Gastroesophageal sphincter (tissue), 4 donors: ENCODE data around the gene CCNI. TPM values are rescaled to one million over a fixed set of nuclear protein-coding genes. Genes with fewer than 3 reads are reported as not detected.

Experiments used
- ATAC-seq: fragments of 150-250 bp; one replicate; pipeline ENCODE4 v1.9.1; 2016; ENCODE audit warnings: mild to moderate bottlenecking, moderate library complexity
- H3K27ac ChIP-seq, 4 donors: fragments of 200-600 bp; sonication (generic) in 3 of 4; 1 replicate in 3 of 4; 2 replicates in 1 of 4; pipeline ENCODE4 v1.5.1; 2016 to 2019
- H3K27me3 ChIP-seq: fragments of 200-600 bp; sonication (generic); one replicate; pipeline ENCODE4 v1.5.1; 2019
- H3K36me3 ChIP-seq, 2 donors: fragments of 200-600 bp; sonication (generic); one replicate each; pipeline ENCODE4 v1.5.1; 2019; ENCODE audit warnings: control low read depth in 1 of 2
- H3K4me1 ChIP-seq, 3 donors: fragments of 200-600 bp; sonication (generic); 1 replicate in 2 of 3; 2 replicates in 1 of 3; pipeline ENCODE4 v1.5.1; 2016 to 2019; ENCODE audit warnings: control low read depth in 2 of 3
- H3K4me3 ChIP-seq, 2 donors: fragments of 200-600 bp; sonication (generic); one replicate each; pipeline ENCODE4 v1.5.1; 2019; ENCODE audit warnings: mild to moderate bottlenecking in 1 of 2, moderate library complexity in 1 of 2
- H3K9me3 ChIP-seq, 3 donors: fragments of 200-600 bp; sonication (generic); one replicate each; pipeline ENCODE4 v1.5.1; 2017 to 2019; ENCODE audit warnings: control low read depth in 2 of 3
- CTCF ChIP-seq, 4 experiments: fragments of 200-600 bp in 2 of 4; fragments of 450-650 bp in 2 of 4; sonication (generic) in 1 of 4; IDR thresholded peaks; one replicate each; pipeline ENCODE4 v1.5.1; 2017 to 2019; ENCODE audit warnings: antibody characterized with exemption in 4 of 4, mild to moderate bottlenecking in 2 of 4, moderate library complexity in 2 of 4
- EP300 ChIP-seq: sonication (generic); formaldehyde crosslinking; IDR thresholded peaks from one replicate; pipeline ENCODE4 v1.6.1; 2017; ENCODE audit warnings: antibody characterized with exemption, mild to moderate bottlenecking
- POLR2A ChIP-seq, 2 donors: fragments of 450-650 bp; IDR thresholded peaks; one replicate each; pipeline ENCODE4 v1.6.1; 2017; ENCODE audit warnings: antibody characterized with exemption in 2 of 2, mild to moderate bottlenecking in 2 of 2, moderate library complexity in 1 of 2
- POLR2AphosphoS5 ChIP-seq: sonication (generic); formaldehyde crosslinking; IDR thresholded peaks from one replicate; pipeline ENCODE4 v1.6.1; 2017; ENCODE audit warnings: antibody characterized with exemption
- WGBS, 2 donors: methylation state at CpG; one replicate each; pipeline ENCODE4 v1.1.5; 2018; ENCODE audit warnings: low coverage in 1 of 2; 5-methylcytosine and 5-hydroxymethylcytosine counted together
- total RNA-seq, 4 donors: library from RNA; depleted of rRNA; stranded (reverse); fragments of >200 nt; gene quantifications; one replicate each; pipeline ENCODE4 v1.1.0, GENCODE V29; 2016

The CCNI gene
- total RNA-seq, 4 donors from 2014 or later: 307 to 378 (median 358) TPM

GRCh38 chr4:77020017-77020416, 55.8 kb downstream of the CCNI start:
- WGBS, 2 donors: 94 to 100% methylated on average over 2 to 3 of the region's 3 CpGs
- no peak for ATAC-seq
- TF ChIP-seq POLR2AphosphoS5 (no peak), EP300 (no peak), POLR2A (IDR thresholded peaks at IDR 0.05) (no peak), CTCF (IDR thresholded peaks at IDR 0.05) (no peak)
- Histone ChIP-seq H3K4me1 (peaks cover 0 to 18% (median 5%) of the 10 kb centered on the region in 3 donors), H3K27ac (no peak overlapping the region), H3K9me3 (no peaks in the 10 kb centered on the region), H3K36me3 (peaks cover 0 to 76% of the 10 kb centered on the region in 2 donors), H3K27me3 (no peaks in the 10 kb centered on the region), H3K4me3 (no peak overlapping the region)

- Histone ChIP-seq H3K9me3 (no peaks in the 10 kb centered on the region), H3K4me1 (peaks cover 0 to 23% (median 3%) of the 10 kb centered on the region in 3 donors), H3K27me3 (no peaks in the 10 kb centered on the region), H3K27ac (no peak overlapping the region), H3K36me3 (peaks cover 0 to 40% of the 10 kb centered on the region in 2 donors), H3K4me3 (no peak overlapping the region)
- no peak for ATAC-seq
- WGBS, 2 donors: no CpG with 5 or more reads among the region's 1 CpG
- TF ChIP-seq POLR2AphosphoS5 (no peak), CTCF (IDR thresholded peaks at IDR 0.05) (no peak), EP300 (no peak), POLR2A (IDR thresholded peaks at IDR 0.05) (no peak)
Measured at GRCh38 chr4:77015390-77015789, 60.4 kb downstream of the CCNI start.

GRCh38 chr4:77014256-77014655, 61.5 kb downstream of the CCNI start:
- 82 to 86% methylated on average over 1 of the region's 1 CpG for WGBS, 2 donors
- ATAC-seq: no peak
- TF ChIP-seq CTCF (IDR thresholded peaks at IDR 0.05) (no peak), EP300 (no peak), POLR2AphosphoS5 (no peak), POLR2A (IDR thresholded peaks at IDR 0.05) (no peak)
- no peak overlapping the region for H3K27ac ChIP-seq
- no peaks in the 10 kb centered on the region for H3K9me3 ChIP-seq
- no peak overlapping the region for H3K4me3 ChIP-seq
- peaks cover 0 to 27% (median 3%) of the 10 kb centered on the region in 3 donors for H3K4me1 ChIP-seq
- peaks cover 0 to 28% of the 10 kb centered on the region in 2 donors for H3K36me3 ChIP-seq
- H3K27me3 ChIP-seq: no peaks in the 10 kb centered on the region

- H3K27ac ChIP-seq: peak overlapping the region in 3 of 4 donors; percentile 20 to 55 (median 54)
- H3K9me3 ChIP-seq: no peaks in the 10 kb centered on the region
- peak; percentile 36 for ATAC-seq
- peaks cover 5 to 38% (median 6%) of the 10 kb centered on the region in 3 donors for H3K4me1 ChIP-seq
- no peak for TF ChIP-seq CTCF (IDR thresholded peaks at IDR 0.05)
- TF ChIP-seq POLR2A (IDR thresholded peaks at IDR 0.05): no peak
- TF ChIP-seq EP300: no peak
- no peak for TF ChIP-seq POLR2AphosphoS5
- H3K4me3 ChIP-seq: no peak overlapping the region
- peaks cover 0 to 16% of the 10 kb centered on the region in 2 donors for H3K36me3 ChIP-seq
- 10 to 22% methylated on average over 1 to 2 of the region's 5 CpGs for WGBS, 2 donors
- no peaks in the 10 kb centered on the region for H3K27me3 ChIP-seq
Measured at GRCh38 chr4:77012726-77013125, 63.1 kb downstream of the CCNI start.

- TF ChIP-seq POLR2A (IDR thresholded peaks at IDR 0.05) (no peak), CTCF (IDR thresholded peaks at IDR 0.05) (no peak), POLR2AphosphoS5 (no peak), EP300 (no peak)
- H3K36me3 ChIP-seq: peaks cover 0 to 23% of the 10 kb centered on the region in 2 donors
- no peak for ATAC-seq
- no peaks in the 10 kb centered on the region for H3K9me3 ChIP-seq
- H3K4me3 ChIP-seq: no peak overlapping the region
- peaks cover 9 to 53% (median 14%) of the 10 kb centered on the region in 3 donors for H3K4me1 ChIP-seq
- no peak overlapping the region for H3K27ac ChIP-seq
- WGBS, 2 donors: 100% methylated on average over 2 to 3 of the region's 3 CpGs
- no peaks in the 10 kb centered on the region for H3K27me3 ChIP-seq
Measured at GRCh38 chr4:77010841-77011354, 64.9 kb downstream of the CCNI start.
